H1 (cell line): ENCODE results near the gene CACNA2D4. TPM values are rescaled to one million over a fixed set of nuclear protein-coding genes. Genes with fewer than 3 reads are reported as not detected.

ENCODE experiments used
- RAD21 ChIP-seq, 2 experiments: IDR thresholded peaks in 1 of 2; conservative IDR thresholded peaks in 1 of 2; 2 replicates each; pipeline ENCODE4 v1.6.1; 2011; ENCODE audit warnings: low read depth in 2 of 2, low read length in 2 of 2, improper control_type of control experiment in 1 of 2, inconsistent platforms in 1 of 2, mild to moderate bottlenecking in 1 of 2, moderate library complexity in 1 of 2
- SAP30 ChIP-seq: fragments of 300-600 bp; sonication (generic); IDR thresholded peaks from 2 replicates; pipeline ENCODE4 v1.7.1; 2012; ENCODE audit warnings: low read length, moderate library complexity, mild to moderate bottlenecking, inconsistent platforms; ENCODE audit not compliant: insufficient read depth, insufficient replicate concordance
- YY1 ChIP-seq: IDR thresholded peaks from 2 replicates; pipeline ENCODE4 v1.6.1; 2011; ENCODE audit warnings: low read depth, mild to moderate bottlenecking, low read length
- polyA plus RNA-seq, 7 experiments: library from polyadenylated mRNA; depleted of rRNA in 3 of 7; stranded (reverse) in 5 of 7; unstranded in 2 of 7; fragments of >200 nt in 5 of 7; fragments of 200-250 nt in 2 of 7; gene quantifications; 1 replicate in 5 of 7; 2 replicates in 1 of 7; 4 replicates in 1 of 7; pipeline versions ENCODE4 v1.2.1 to v1.2.3, GENCODE V29; 2011 to 2013; ENCODE audit warnings: missing spikeins in 2 of 7, mixed read lengths in 2 of 7
- total RNA-seq: library from RNA; stranded (reverse); fragmentation: NEBNext Ultra II Directional; extraction: Animal tissue kit (Norgen Biotek cat#: 25700); gene quantifications from 2 replicates; pipeline ENCODE4 v1.2.1, GENCODE V29; 2021
- TF ChIP-seq, protein P1 (sequence below), 3 experiments: IDR thresholded peaks; 1 replicate in 2 of 3; 2 replicates in 1 of 3; pipeline versions ENCODE4 v1.5.1 to v1.6.1; 2011; ENCODE audit warnings: low read length in 3 of 3, mild to moderate bottlenecking in 3 of 3, inconsistent platforms in 2 of 3, low read depth in 1 of 3, moderate library complexity in 1 of 3; ENCODE audit not compliant: insufficient read depth in 1 of 3; ENCODE audit errors: control extremely low read depth in 1 of 3
- TF ChIP-seq, protein P2 (sequence below): IDR thresholded peaks from 2 replicates; pipeline ENCODE4 v1.6.1; 2012; ENCODE audit warnings: inconsistent platforms

Gene CACNA2D4
- total and polyA plus RNA-seq, 2 of the 8 experiments (the other 6 are each of a cell fraction or from before 2014, with no cell fraction given), result 0.44 to 0.88 TPM

DNA sequence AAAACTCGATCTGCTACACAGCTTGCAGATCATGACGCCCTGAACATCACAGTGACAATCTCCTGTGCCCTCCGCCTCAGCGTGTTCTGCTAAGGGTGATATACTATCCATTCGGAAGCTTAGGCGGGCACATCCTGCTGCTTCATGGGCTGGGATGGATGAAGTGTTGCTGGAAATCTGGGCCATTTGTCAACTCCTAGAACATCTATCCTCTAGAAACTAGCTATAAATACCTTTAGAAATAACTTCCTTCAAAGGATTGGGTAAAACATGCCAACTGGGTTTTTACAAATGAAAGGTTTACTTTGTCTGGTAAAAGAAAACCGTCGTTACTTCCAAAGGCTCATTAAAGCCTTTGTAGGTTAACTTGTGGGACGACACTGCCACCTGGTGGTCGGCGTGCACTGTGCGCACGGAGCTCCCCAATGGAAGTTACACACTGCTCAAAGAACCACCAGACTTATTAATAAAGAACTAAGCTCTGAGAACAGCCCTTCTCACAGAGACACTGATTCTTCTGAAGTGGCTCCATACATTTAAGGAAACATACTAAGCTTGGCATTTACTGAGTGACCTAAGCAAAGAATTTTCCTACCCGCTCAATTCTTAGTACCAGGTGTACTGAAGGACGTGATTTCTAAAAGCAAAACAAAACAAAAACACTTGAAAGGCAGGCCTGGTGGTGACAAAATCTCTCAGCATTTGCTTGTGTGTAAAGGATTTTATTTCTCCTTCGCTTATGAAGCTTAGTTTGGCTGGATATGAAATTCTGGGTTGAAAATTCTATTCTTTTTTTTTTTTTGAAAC, 21.6 kb upstream of the CACNA2D4 start (continued):
- TF ChIP-seq SAP30 (no peak), YY1 (no peak), RAD21 (IDR thresholded peaks at IDR 0.05 in 1 of 2, conservative IDR thresholded peaks at IDR 0.05 in 1 of 2; ENCODE audit: low read depth in 2 of 2, low read length in 2 of 2) (peak; percentile 92 to 95)
- TF ChIP-seq, protein P1, sequence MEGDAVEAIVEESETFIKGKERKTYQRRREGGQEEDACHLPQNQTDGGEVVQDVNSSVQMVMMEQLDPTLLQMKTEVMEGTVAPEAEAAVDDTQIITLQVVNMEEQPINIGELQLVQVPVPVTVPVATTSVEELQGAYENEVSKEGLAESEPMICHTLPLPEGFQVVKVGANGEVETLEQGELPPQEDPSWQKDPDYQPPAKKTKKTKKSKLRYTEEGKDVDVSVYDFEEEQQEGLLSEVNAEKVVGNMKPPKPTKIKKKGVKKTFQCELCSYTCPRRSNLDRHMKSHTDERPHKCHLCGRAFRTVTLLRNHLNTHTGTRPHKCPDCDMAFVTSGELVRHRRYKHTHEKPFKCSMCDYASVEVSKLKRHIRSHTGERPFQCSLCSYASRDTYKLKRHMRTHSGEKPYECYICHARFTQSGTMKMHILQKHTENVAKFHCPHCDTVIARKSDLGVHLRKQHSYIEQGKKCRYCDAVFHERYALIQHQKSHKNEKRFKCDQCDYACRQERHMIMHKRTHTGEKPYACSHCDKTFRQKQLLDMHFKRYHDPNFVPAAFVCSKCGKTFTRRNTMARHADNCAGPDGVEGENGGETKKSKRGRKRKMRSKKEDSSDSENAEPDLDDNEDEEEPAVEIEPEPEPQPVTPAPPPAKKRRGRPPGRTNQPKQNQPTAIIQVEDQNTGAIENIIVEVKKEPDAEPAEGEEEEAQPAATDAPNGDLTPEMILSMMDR (IDR thresholded peaks at IDR 0.05; ENCODE audit: control extremely low read depth in 1 of 3, insufficient read depth in 1 of 3, low read depth in 1 of 3, low read length in 3 of 3), result peak; percentile 82 to 92 (median 85)
- TF ChIP-seq, protein P2, sequence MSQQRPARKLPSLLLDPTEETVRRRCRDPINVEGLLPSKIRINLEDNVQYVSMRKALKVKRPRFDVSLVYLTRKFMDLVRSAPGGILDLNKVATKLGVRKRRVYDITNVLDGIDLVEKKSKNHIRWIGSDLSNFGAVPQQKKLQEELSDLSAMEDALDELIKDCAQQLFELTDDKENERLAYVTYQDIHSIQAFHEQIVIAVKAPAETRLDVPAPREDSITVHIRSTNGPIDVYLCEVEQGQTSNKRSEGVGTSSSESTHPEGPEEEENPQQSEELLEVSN, result no peak
